Measurements from ENCODE around the gene GNAL. TPM values are rescaled to one million over a fixed set of nuclear protein-coding genes. Genes with fewer than 3 reads are reported as not detected.

GNAL gene
- total RNA-seq, 1 experiment from 2014 or later = 4.6 TPM

DNA sequence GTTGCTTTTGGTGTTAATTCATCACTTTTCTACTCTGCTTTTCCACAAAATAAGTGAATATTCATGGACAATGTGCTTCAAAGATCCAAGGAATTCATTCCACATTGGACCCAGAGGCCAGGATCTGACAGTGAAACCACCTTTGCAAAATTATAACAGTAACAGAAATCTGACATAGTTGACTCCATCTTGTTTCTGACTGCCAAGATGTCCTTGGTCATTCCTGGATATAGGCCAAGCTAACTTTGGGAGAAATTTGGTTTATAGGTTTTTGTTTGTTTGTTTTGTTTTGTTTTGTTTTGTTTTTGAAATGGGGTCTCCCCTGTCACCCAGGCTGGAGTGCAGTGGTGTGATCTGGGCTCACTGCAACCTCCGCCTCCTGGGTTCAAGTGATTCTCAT lies 208.7 kb downstream of the GNAL start (continued):
- TF ChIP-seq TCF7L2 (IDR thresholded peaks at IDR 0.05; ENCODE audit: borderline replicate concordance, extremely low read depth, insufficient read depth, insufficient read length) (no peak), SP1 (IDR thresholded peaks at IDR 0.05; ENCODE audit: low read depth) (no peak), EGR1 (IDR thresholded peaks at IDR 0.05; ENCODE audit: low read depth) (no peak), EZH2 (IDR thresholded peaks at IDR 0.05) (no peak), POLR2AphosphoS5 (IDR thresholded peaks at IDR 0.05; ENCODE audit: low read depth, low read length) (no peak), CBX3 (IDR thresholded peaks at IDR 0.05; ENCODE audit: low read depth) (no peak), SIN3A (IDR thresholded peaks at IDR 0.05; ENCODE audit: low read depth) (no peak), ZFX (IDR thresholded peaks at IDR 0.05) (no peak)

- H3K9ac ChIP-seq (ENCODE audit: low read length) = no peak overlapping the region
- ChIA-PET POLR2A (no interaction called here), CTCF (no interaction called here), RAD21 (ENCODE audit: low non-redundant PET in 1 of 2, low total read pairs in 2 of 2, uncharacterized antibody in 2 of 2, unreplicated experiment in 2 of 2) (no interaction called here)
- no peak for ATAC-seq
- no peaks in the 10 kb centered on the region for H3K79me2 ChIP-seq (ENCODE audit: insufficient read depth, low read length)
- DNase-seq (ENCODE audit: low read depth, low spot score) = no peak
- H3K9me2 ChIP-seq (ENCODE audit: insufficient read depth) = no peaks in the 10 kb centered on the region
- no peaks in the 10 kb centered on the region for H3K27me3 ChIP-seq (ENCODE audit: insufficient read depth, low read length)
- no peaks in the 10 kb centered on the region for H4K20me1 ChIP-seq (ENCODE audit: insufficient read depth)
- H3K36me3 ChIP-seq (ENCODE audit: control insufficient read depth in 1 of 2, insufficient read depth in 2 of 2, low read length in 2 of 2) = 0 out of 4 replicates have a peak, but pooled peaks cover 0 to 4% of the 10 kb centered on the region in 2 experiments
- intact Hi-C loops (cut with micrococcal nuclease) = no loop called here
- no peak overlapping the region for H3K4me3 ChIP-seq (replicated peaks in 1 of 2; ENCODE audit: low read depth in 1 of 2, low read length in 2 of 2)
- H3K9me3 ChIP-seq (ENCODE audit: control insufficient read depth in 1 of 2, insufficient read depth in 1 of 2, low read depth in 1 of 2, low read length in 2 of 2) = no peaks in the 10 kb centered on the region
- BruUV-seq (replicated peaks) = no TSS peak
- H3K4me1 ChIP-seq (ENCODE audit: control insufficient read depth in 1 of 2, insufficient read depth in 2 of 2, low read length in 2 of 2) = peaks cover 0 to 1% of the 10 kb centered on the region in 2 experiments; a peak in 1 of 4 replicates
- H2AFZ ChIP-seq (ENCODE audit: low read depth, low read length, poor library complexity, severe bottlenecking) = no peak overlapping the region
- no peak overlapping the region for H3K27ac ChIP-seq (ENCODE audit: low read depth, low read length)
- no peak overlapping the region for H3K4me2 ChIP-seq (ENCODE audit: low read length)
- TF ChIP-seq ZNF274 (IDR thresholded peaks at IDR 0.05; ENCODE audit: low read depth, low read length) = no peak
- TF ChIP-seq SIN3A (IDR thresholded peaks at IDR 0.05; ENCODE audit: low read depth) = no peak
- TF ChIP-seq, protein P1, sequence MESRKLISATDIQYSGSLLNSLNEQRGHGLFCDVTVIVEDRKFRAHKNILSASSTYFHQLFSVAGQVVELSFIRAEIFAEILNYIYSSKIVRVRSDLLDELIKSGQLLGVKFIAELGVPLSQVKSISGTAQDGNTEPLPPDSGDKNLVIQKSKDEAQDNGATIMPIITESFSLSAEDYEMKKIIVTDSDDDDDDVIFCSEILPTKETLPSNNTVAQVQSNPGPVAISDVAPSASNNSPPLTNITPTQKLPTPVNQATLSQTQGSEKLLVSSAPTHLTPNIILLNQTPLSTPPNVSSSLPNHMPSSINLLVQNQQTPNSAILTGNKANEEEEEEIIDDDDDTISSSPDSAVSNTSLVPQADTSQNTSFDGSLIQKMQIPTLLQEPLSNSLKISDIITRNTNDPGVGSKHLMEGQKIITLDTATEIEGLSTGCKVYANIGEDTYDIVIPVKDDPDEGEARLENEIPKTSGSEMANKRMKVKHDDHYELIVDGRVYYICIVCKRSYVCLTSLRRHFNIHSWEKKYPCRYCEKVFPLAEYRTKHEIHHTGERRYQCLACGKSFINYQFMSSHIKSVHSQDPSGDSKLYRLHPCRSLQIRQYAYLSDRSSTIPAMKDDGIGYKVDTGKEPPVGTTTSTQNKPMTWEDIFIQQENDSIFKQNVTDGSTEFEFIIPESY (IDR thresholded peaks at IDR 0.05; ENCODE audit: extremely low read depth, insufficient replicate concordance, low read length) = no peak
- TF ChIP-seq, protein P2, sequence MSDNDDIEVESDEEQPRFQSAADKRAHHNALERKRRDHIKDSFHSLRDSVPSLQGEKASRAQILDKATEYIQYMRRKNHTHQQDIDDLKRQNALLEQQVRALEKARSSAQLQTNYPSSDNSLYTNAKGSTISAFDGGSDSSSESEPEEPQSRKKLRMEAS (IDR thresholded peaks at IDR 0.05) = no peak
- TF ChIP-seq POLR2AphosphoS5 (IDR thresholded peaks at IDR 0.05; ENCODE audit: low read depth, low read length) = no peak
- TF ChIP-seq CEBPB (IDR thresholded peaks at IDR 0.05; ENCODE audit: low read depth) = no peak
- no peak for TF ChIP-seq EZH2phosphoT487 (IDR thresholded peaks at IDR 0.05; ENCODE audit: borderline replicate concordance)
- no peak for TF ChIP-seq JUND (IDR thresholded peaks at IDR 0.05)
- no peak for TF ChIP-seq RAD21 (IDR thresholded peaks at IDR 0.05; ENCODE audit: low read depth)
- TF ChIP-seq FOSL1 (IDR thresholded peaks at IDR 0.05; ENCODE audit: low read depth) = no peak
- TF ChIP-seq EGR1 (IDR thresholded peaks at IDR 0.05; ENCODE audit: low read depth) = no peak
These were observed 210.0 kb downstream of the GNAL start for GRCh38 chr18:11899063-11899462.

All from HCT116 (cell line).